Uterus (tissue), 4 donors: ENCODE data around the gene JARID2. TPM values are rescaled to one million over a fixed set of nuclear protein-coding genes. Genes with fewer than 3 reads are reported as not detected.

Experiments
- DNase-seq, 2 donors: peaks; one replicate each; pipeline ENCODE4 v3.0.0-alpha.2; 2019 to 2020
- H3K27ac ChIP-seq, 2 donors: fragments of 200-600 bp; sonication (generic); 1 replicate in 1 of 2; 2 replicates in 1 of 2; pipeline ENCODE4 v1.5.1; 2016 to 2018
- H3K27me3 ChIP-seq, 2 donors: fragments of 200-600 bp; sonication (generic); one replicate each; pipeline ENCODE4 v1.5.1; 2018 to 2019; ENCODE audit warnings: control low read depth in 1 of 2
- H3K36me3 ChIP-seq, 2 donors: fragments of 200-600 bp; sonication (generic); one replicate each; pipeline ENCODE4 v1.5.1; 2019; ENCODE audit warnings: control low read depth in 1 of 2
- H3K4me1 ChIP-seq, 2 donors: fragments of 200-600 bp; sonication (generic); one replicate each; pipeline ENCODE4 v1.5.1; 2018 to 2019; ENCODE audit warnings: control low read depth in 1 of 2
- H3K4me3 ChIP-seq, 2 donors: fragments of 200-600 bp; sonication (generic); 1 replicate in 1 of 2; 2 replicates in 1 of 2; pipeline ENCODE4 v1.5.1; 2018 to 2019; ENCODE audit warnings: mild to moderate bottlenecking in 1 of 2
- H3K9me3 ChIP-seq, 2 donors: fragments of 200-600 bp; sonication (generic); one replicate each; pipeline ENCODE4 v1.5.1; 2019; ENCODE audit warnings: control low read depth in 1 of 2
- POLR2A ChIP-seq, 2 donors: fragments of 450-650 bp; IDR thresholded peaks; one replicate each; pipeline ENCODE4 v1.6.1; 2016; ENCODE audit warnings: antibody characterized with exemption in 2 of 2, mild to moderate bottlenecking in 1 of 2, moderate library complexity in 1 of 2
- intact Hi-C: fragments of 100-400 bp; cut with DNase I; formaldehyde crosslinking; loops from one replicate; pipeline ENCODE4 v1.15.1; 2023; ENCODE audit warnings: low total_unique reads
- total RNA-seq, 4 donors: library from RNA; depleted of rRNA in 3 of 4; stranded (reverse); fragments of >200 nt in 3 of 4; gene quantifications; one replicate each; pipeline versions ENCODE4 v1.1.0 to v1.2.4, GENCODE V29; 2014 to 2023
- TF ChIP-seq, protein P1 (sequence below), 4 experiments: fragments of 200-600 bp in 2 of 4; fragments of 450-650 bp in 2 of 4; sonication (generic) in 2 of 4; IDR thresholded peaks; one replicate each; pipeline ENCODE4 v1.5.1; 2016 to 2019; ENCODE audit warnings: antibody characterized with exemption in 4 of 4, mild to moderate bottlenecking in 2 of 4, moderate library complexity in 1 of 4
- donor health status: DM: yes; HTN: yes; CAD: no.

The JARID2 gene
- total RNA-seq, 4 donors from 2014 or later = 2.6 to 15.8 (median 8.0) TPM

DNA sequence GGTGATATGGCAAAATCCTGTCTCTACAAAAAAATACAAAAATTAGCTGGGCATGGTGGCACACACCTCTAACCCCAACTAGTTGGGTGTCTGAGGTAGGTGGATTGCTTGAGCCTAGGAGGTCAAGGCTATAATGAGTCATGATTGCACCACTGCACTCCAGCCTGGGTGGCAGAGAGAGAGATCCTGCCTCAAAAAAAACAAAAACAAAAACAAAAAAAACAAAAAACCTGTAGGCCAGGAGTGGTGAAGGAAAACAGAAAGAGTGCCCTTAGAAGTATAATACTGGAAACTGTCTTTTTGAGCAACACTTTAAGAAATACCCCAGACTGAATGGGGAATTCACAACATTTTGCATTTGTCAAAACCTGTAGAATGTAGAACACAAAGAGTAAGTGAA lies 85.3 kb downstream of the JARID2 start:
- H3K4me1 ChIP-seq = no peaks in the 10 kb centered on the region

DNA sequence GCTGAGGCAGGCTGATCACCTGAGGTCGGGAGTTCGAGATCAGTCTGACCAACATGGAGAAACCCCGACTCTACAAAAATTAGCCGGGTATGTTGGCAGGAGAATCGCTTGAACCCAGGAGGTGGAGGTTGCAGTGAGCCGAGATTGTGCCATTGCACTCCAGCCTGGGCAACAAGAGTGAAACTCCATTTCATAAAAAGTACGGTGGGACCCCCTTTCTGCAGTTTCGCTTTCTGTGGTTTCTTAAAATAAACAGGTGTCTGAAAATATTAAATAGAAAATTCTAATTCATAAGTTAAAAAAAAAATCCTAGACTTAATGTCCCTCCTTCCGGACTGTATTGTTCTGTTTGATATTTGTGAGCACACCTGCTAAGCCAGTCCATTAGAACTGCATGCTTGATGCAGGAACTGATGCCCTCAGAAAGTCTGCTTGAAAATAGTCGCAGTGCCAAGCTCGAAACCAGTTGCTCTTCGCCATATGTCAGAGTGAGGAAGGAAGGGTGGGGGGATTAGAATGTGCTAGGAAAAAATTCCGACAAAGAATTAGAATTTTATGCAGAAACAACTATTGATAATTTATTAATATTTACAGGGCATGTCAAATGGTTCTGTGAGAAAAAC lies 85.9 kb downstream of the JARID2 start:
- no peaks in the 10 kb centered on the region for H3K4me1 ChIP-seq
- H3K27me3 ChIP-seq = no peaks in the 10 kb centered on the region
- no peak for DNase-seq
- no peak overlapping the region for H3K27ac ChIP-seq
- H3K9me3 ChIP-seq = no peaks in the 10 kb centered on the region
- intact Hi-C loops = no loop called here
- no peaks in the 10 kb centered on the region for H3K36me3 ChIP-seq
- TF ChIP-seq, protein P1, sequence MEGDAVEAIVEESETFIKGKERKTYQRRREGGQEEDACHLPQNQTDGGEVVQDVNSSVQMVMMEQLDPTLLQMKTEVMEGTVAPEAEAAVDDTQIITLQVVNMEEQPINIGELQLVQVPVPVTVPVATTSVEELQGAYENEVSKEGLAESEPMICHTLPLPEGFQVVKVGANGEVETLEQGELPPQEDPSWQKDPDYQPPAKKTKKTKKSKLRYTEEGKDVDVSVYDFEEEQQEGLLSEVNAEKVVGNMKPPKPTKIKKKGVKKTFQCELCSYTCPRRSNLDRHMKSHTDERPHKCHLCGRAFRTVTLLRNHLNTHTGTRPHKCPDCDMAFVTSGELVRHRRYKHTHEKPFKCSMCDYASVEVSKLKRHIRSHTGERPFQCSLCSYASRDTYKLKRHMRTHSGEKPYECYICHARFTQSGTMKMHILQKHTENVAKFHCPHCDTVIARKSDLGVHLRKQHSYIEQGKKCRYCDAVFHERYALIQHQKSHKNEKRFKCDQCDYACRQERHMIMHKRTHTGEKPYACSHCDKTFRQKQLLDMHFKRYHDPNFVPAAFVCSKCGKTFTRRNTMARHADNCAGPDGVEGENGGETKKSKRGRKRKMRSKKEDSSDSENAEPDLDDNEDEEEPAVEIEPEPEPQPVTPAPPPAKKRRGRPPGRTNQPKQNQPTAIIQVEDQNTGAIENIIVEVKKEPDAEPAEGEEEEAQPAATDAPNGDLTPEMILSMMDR (IDR thresholded peaks at IDR 0.05) = no peak
- TF ChIP-seq POLR2A (IDR thresholded peaks at IDR 0.05) = no peak
- H3K4me3 ChIP-seq = no peak overlapping the region

More for the DNA sequence above, 85.3 kb downstream of the JARID2 start:
- no peaks in the 10 kb centered on the region for H3K9me3 ChIP-seq
- H3K27me3 ChIP-seq = no peaks in the 10 kb centered on the region
- no peak overlapping the region for H3K4me3 ChIP-seq
- intact Hi-C loops = no loop called here
- TF ChIP-seq, protein P1 (IDR thresholded peaks at IDR 0.05) = no peak
- no peak for TF ChIP-seq POLR2A (IDR thresholded peaks at IDR 0.05)
- no peak for DNase-seq
- H3K36me3 ChIP-seq = no peaks in the 10 kb centered on the region
- no peak overlapping the region for H3K27ac ChIP-seq

DNA sequence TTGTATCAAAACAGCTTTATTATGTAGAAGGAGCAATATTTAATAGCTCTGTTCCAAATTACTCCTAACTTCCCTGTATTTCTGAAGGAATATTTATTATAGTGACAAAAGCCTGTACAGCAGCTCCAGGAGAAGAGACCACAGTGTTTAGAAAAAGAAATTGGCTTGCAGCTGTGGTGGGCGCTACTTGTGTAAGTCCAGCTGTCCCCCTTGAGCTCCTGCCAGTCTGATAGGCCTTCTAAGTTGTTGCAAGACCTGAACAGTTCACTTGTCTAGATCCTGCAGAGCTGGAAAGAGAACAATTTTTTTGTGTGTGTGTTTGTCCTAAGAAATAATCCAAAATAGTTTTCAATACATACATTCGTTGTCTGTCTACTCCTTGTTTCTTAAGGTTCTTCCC lies 86.6 kb downstream of the JARID2 start:
- Histone ChIP-seq H3K36me3 (no peaks in the 10 kb centered on the region), H3K27ac (no peak overlapping the region), H3K9me3 (no peaks in the 10 kb centered on the region), H3K4me1 (no peaks in the 10 kb centered on the region), H3K27me3 (no peaks in the 10 kb centered on the region), H3K4me3 (no peak overlapping the region)
- DNase-seq = no peak
- TF ChIP-seq, protein P1 (IDR thresholded peaks at IDR 0.05) = no peak
- no peak for TF ChIP-seq POLR2A (IDR thresholded peaks at IDR 0.05)
- intact Hi-C loops = no loop called here

DNA sequence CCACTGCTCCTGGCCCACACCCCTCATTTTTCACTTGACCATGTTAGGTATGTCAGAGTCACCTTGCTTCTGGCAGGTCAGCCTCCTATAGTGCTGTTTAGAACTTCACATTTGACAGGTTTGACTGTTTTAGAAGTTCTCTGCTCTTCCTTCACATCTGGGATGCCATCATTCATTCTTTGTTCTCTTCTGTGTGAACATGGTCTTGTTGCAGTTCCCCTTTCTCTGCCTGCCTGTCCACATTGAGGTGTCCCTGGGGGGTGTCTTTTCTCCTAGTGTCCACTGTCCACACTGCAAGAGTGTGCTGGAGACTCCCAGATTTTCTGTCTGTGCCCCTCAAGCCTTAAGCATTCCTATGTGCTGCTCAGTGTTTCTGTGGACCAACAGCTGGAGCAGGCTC lies 89.5 kb downstream of the JARID2 start:
- Histone ChIP-seq H3K27me3 (no peaks in the 10 kb centered on the region), H3K9me3 (no peaks in the 10 kb centered on the region), H3K36me3 (no peaks in the 10 kb centered on the region), H3K27ac (no peak overlapping the region), H3K4me3 (no peak overlapping the region), H3K4me1 (no peaks in the 10 kb centered on the region)
- TF ChIP-seq POLR2A (IDR thresholded peaks at IDR 0.05) = no peak
- TF ChIP-seq, protein P1 (IDR thresholded peaks at IDR 0.05) = no peak
- DNase-seq = no peak
- intact Hi-C loops = no loop called here

DNA sequence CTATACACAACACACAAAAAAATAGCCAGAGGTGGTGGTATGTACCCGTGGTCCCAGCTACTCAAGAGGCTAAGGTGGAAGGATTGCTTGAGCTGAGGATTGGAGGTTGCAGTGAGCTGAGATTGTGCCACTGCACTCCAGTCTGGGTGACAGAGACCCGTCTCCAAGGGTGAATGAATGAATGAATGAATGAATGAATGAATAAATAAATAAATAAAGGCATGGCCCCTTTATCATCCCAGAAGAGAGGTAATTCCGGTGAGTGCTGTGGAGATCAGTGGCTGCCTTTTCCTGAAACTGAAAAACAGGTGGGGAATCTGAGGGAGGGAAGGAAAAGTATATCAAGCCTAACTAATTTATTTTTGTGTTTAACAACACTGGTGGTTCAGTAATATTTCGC lies 90.0 kb downstream of the JARID2 start:
- H3K27me3 ChIP-seq = no peaks in the 10 kb centered on the region
- H3K4me1 ChIP-seq = no peaks in the 10 kb centered on the region
- no peak for DNase-seq
- TF ChIP-seq, protein P1 (IDR thresholded peaks at IDR 0.05) = no peak
- TF ChIP-seq POLR2A (IDR thresholded peaks at IDR 0.05) = no peak
- H3K9me3 ChIP-seq = no peaks in the 10 kb centered on the region
- H3K4me3 ChIP-seq = no peak overlapping the region
- intact Hi-C loops = no loop called here
- H3K27ac ChIP-seq = no peak overlapping the region
- H3K36me3 ChIP-seq = no peaks in the 10 kb centered on the region
